K562 (cell line): Measurements from ENCODE around the gene PCSK2.

ENCODE experiments used
- KAT8 ChIP-seq: fragments of 450-650 bp; IDR thresholded peaks from 2 replicates; pipeline ENCODE4 v1.6.1; 2016; ENCODE audit warnings: low read depth, mild to moderate bottlenecking
- KLF10 ChIP-seq: fragments of 250-450 bp; sonication (Bioruptor Pico); IDR thresholded peaks from 2 replicates; pipeline ENCODE4 v1.6.1; 2021; ENCODE audit warnings: matching md5 sums

DNA sequence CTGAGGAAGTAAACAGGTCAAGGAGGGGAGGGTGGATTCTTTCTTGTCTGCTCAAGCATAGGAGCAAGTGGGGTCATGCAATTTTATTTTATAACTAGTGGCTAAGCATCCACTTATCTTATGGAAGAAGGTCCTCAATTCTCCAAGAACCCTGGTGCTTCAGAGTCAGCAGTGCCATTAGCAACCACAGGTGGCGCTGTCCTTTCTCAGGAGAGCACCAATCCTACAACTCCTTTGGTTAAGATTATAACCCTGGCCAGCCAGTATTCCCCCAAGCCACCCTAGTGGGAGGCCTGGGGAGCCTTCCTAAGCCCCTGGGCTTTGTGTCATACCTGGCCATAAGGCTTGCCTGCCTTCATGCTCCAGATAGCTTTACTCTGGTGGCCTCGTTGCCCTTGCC lies 60.7 kb downstream of the PCSK2 start:
- no peak for TF ChIP-seq KLF10 (CRISPR knock-in tag)
- no peak for TF ChIP-seq KAT8
